GM12892 (cell line): Measurements from ENCODE around the gene EDEM1.

ENCODE experiments used
- POLR2A ChIP-seq: IDR thresholded peaks from 2 replicates; pipeline ENCODE4 v1.6.1; 2011; ENCODE audit warnings: low read depth, low read length, control low read depth
- POLR2AphosphoS5 ChIP-seq: IDR thresholded peaks from 2 replicates; pipeline ENCODE4 v1.6.1; 2011; ENCODE audit warnings: low read depth, low read length, control low read depth

GRCh38 chr3:5219216-5219615 is 31.7 kb downstream of the EDEM1 start:
- TF ChIP-seq POLR2A (no peak), POLR2AphosphoS5 (no peak)
